ENCODE data around the gene FAM13C.

DNA sequence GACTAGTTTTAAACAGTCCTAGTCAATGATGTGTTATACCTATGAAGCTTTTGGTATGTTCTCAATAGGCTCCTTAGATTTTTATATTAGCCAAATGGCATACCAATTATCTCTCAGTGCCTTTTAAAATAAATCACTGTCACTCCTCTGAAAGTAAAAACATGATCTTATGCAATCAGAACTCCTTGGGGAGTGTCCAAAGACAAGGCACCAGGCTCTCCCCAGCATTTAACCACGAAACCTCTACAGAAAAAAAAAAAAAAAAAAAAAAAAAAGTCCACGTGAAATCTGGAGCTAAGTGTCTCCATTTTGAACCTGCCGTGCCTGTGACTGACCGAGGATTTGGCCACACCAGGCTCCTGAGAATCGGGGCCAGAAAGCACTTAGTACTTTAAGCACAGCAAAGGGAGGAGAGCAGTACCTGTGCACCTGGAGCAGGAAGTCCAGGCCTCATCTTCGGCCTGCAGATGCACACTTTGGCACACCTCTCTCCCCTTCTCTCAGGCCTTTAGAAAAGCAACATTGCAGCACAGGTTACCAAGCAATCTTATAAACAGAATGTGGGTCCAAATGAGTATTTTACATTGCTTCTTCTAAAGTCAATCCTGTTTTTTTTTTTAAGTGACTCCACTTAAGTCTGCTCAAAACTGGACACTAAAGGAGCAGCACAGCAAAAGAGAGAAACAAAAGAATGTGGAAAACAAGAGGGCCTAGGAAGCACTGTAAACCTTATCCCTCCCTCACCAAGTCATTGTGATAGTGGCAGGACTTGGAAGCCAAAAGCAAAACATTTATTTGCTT lies 1.5 kb downstream of the FAM13C start:
- no peak for TF ChIP-seq POLR2A (IDR thresholded peaks at IDR 0.05)
- TF ChIP-seq, protein P1, sequence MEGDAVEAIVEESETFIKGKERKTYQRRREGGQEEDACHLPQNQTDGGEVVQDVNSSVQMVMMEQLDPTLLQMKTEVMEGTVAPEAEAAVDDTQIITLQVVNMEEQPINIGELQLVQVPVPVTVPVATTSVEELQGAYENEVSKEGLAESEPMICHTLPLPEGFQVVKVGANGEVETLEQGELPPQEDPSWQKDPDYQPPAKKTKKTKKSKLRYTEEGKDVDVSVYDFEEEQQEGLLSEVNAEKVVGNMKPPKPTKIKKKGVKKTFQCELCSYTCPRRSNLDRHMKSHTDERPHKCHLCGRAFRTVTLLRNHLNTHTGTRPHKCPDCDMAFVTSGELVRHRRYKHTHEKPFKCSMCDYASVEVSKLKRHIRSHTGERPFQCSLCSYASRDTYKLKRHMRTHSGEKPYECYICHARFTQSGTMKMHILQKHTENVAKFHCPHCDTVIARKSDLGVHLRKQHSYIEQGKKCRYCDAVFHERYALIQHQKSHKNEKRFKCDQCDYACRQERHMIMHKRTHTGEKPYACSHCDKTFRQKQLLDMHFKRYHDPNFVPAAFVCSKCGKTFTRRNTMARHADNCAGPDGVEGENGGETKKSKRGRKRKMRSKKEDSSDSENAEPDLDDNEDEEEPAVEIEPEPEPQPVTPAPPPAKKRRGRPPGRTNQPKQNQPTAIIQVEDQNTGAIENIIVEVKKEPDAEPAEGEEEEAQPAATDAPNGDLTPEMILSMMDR (IDR thresholded peaks at IDR 0.05): no peak
